ENCODE data around the gene BCOR.

GRCh38 chrX:40005292-40006011, 92.3 kb downstream of the BCOR start:
- TF ChIP-seq REST (IDR thresholded peaks at IDR 0.05; ENCODE audit: insufficient replicate concordance, low read depth) (no peak), CTCF (IDR thresholded peaks at IDR 0.05; ENCODE audit: insufficient read depth, low read length) (no peak), GABPA (IDR thresholded peaks at IDR 0.05; ENCODE audit: low read depth) (no peak), POLR2AphosphoS5 (IDR thresholded peaks at IDR 0.05; ENCODE audit: low read depth) (no peak)
